ENCODE results near the gene BRINP2.

The BRINP2 gene

GRCh38 chr1:177223359-177223758 lies 52.6 kb downstream of the BRINP2 start:
- no peak overlapping the region for H3K4me3 ChIP-seq (ENCODE audit: low read length)
- TF ChIP-seq ZNF274 (IDR thresholded peaks at IDR 0.05; ENCODE audit: low read depth, low read length) = no peak

DNA sequence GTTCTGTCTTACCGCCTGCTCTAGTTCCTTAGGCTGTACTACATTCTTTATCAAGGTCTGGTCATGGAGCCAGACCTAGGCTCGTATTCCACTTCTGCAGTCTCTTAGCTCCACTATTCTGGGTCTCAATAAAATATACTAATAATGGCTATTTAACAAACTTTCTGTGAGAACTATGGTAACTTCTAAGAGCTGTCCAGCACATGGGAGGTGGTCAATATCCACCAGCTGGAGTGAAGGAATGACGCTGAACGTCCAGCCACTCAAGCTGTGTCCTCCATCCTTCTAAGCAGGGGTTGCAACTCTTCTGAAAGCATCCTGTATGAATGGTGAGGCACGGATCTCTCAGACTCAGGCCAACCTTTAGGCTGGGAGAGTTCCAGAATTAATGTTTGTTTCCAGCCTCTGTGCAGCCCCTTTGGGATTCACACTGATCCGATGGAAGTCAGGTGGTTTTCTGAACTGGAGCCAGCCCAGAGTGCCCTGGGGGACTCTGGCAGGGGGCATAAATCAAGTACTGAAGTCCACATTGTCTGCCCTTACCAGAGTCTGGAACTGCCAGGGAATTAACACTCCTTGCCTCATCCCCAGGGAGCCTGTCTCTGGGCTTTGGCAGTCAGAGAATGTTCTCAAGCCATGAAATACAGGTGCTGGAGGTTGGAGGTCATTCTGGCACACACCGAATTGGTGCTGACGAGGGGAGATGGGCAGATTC lies 57.4 kb downstream of the BRINP2 start:
- no peak for TF ChIP-seq ZNF274 (IDR thresholded peaks at IDR 0.05; ENCODE audit: low read depth, low read length)
- H3K4me3 ChIP-seq (ENCODE audit: low read length) = no peak overlapping the region

DNA sequence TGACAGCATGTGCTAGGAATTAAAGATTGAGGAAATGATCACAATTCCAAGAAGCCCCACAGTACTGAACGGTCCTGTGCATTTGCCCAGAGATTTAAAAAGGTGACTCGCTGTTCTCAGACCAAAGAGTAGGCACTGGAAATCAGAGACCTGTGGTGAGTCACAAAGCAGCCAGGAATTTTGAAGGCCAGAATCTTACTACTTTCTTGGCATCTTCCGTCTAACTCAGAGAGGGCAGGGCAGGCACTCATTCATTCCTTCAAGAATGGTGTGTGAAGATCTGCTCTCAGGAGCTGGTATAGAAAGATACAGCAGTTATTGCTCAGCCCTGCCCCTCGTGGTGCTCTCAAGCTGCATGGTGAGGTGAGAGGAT lies 57.9 kb downstream of the BRINP2 start:
- TF ChIP-seq ZNF274 (IDR thresholded peaks at IDR 0.05; ENCODE audit: low read depth, low read length) = no peak
- no peak overlapping the region for H3K4me3 ChIP-seq (ENCODE audit: low read length)

- no peak overlapping the region for H3K4me3 ChIP-seq (ENCODE audit: low read length)
- no peak for TF ChIP-seq ZNF274 (IDR thresholded peaks at IDR 0.05; ENCODE audit: low read depth, low read length)
These were observed 59.0 kb downstream of the BRINP2 start for GRCh38 chr1:177229781-177230180.

DNA sequence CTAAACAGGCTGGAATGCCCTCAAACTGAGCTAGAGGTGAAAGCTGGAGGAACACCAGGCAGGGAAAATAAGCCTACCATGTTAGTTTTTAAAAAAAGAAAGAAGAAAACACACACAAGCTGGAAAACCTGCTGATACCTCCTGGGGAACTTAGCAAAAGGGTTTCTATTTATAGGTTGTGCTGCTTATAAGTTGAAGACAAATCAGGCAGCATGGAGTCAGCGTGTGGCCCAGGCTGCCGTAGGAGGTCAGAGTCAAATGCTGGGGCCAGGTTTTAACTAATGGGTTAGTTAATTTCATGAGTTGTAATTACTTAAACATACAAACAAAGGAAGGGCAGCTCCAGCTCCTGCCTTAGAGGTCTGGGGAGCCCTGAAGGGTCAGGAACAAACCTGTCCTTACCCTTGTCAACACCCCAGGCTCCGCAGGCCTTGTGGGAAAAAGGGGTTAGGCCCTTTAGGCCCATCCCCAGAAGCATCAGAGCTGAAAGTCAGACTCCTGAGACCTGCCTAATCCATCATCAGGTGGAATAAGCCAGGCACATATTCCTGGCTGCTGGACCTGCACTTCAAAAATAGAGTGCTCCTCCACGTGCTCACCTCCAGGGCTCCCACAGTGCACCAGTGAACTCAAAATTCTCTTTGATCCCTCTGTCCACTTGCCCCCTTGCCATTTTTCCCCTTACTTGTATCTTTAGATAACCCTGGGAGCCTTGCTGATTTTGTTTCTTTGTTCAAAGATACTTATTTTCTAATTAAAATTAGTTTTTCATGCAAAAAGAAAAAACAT lies 59.7 kb downstream of the BRINP2 start:
- H3K4me3 ChIP-seq (ENCODE audit: low read length) = no peak overlapping the region
- TF ChIP-seq ZNF274 (IDR thresholded peaks at IDR 0.05; ENCODE audit: low read depth, low read length) = no peak

DNA sequence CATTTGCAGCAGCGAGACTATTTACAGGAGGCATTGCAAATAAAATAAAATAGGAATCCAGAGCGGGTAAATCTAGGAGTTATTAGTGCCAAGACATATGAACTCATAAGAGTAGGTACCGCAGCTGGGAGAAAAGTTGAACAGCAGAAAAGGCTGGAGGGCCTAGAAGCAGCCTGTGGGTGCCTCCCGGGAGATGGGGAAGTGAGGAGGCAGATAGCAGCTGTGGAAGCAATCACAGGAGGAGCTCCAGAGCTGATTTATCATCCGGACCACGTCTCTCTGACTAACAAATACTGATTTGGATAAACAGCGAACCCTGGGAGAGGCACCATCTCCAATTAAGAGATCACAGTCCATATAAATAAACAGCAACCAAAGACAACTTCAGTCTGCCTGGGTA lies 64.6 kb downstream of the BRINP2 start:
- no peak overlapping the region for H3K4me3 ChIP-seq (ENCODE audit: low read length)
- TF ChIP-seq ZNF274 (IDR thresholded peaks at IDR 0.05; ENCODE audit: low read depth, low read length) = no peak

- TF ChIP-seq ZNF274 (IDR thresholded peaks at IDR 0.05; ENCODE audit: low read depth, low read length) = no peak
- no peak overlapping the region for H3K4me3 ChIP-seq (ENCODE audit: low read length)
These were observed 66.2 kb downstream of the BRINP2 start for GRCh38 chr1:177236962-177237361.

- TF ChIP-seq ZNF274 (IDR thresholded peaks at IDR 0.05; ENCODE audit: low read depth, low read length) = no peak
- H3K4me3 ChIP-seq (ENCODE audit: low read length) = no peak overlapping the region
These were observed 68.2 kb downstream of the BRINP2 start for GRCh38 chr1:177238967-177239366.

GRCh38 chr1:177239792-177240191 lies 69.0 kb downstream of the BRINP2 start:
- no peak for TF ChIP-seq ZNF274 (IDR thresholded peaks at IDR 0.05; ENCODE audit: low read depth, low read length)
- H3K4me3 ChIP-seq (ENCODE audit: low read length) = no peak overlapping the region

GRCh38 chr1:177243773-177244172 lies 73.0 kb downstream of the BRINP2 start:
- TF ChIP-seq ZNF274 (IDR thresholded peaks at IDR 0.05; ENCODE audit: low read depth, low read length) = no peak
- H3K4me3 ChIP-seq (ENCODE audit: low read length) = no peak overlapping the region

DNA sequence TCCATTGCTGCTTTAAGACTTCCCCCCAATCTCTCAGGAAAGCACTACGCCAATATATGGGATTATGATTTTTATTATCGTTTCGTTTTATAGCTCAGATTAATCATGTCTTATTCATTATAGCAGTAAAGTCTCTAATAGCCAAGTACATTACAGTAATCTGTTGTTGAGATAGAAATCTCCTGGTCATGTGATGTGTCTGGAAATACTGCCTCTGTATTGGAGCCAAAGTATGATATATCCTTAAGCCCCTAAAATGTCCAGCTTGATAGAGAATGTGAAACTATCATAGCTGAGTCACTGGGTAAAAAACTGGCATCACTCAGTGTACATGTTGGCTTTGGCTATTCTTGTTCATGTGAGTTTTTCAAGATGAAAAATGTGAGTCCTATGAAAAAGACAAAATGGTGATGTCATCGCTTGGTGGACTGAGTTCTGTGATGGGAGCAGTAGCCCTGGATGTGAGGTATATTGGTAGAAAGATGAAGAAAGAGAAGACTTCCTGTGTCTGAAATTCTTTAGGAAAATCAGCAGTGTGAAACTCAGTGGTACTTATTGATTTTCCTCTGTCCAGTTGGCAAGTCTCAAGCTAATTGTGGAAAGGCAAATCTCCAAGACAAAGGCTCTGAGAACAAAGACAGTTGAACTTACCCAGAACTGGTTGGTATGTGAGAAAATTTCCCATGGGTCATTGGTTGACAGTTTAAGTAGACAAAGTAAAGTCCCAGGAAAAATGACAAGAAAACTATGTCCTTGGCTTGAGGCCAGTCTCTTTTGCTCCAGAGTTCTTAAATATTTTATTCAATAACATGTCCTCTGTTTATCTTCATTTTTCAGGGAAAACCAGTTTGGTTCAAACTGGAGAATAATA lies 76.2 kb downstream of the BRINP2 start:
- H3K4me3 ChIP-seq (ENCODE audit: low read length) = no peak overlapping the region
- TF ChIP-seq ZNF274 (IDR thresholded peaks at IDR 0.05; ENCODE audit: low read depth, low read length) = no peak

- no peak overlapping the region for H3K4me3 ChIP-seq (ENCODE audit: low read length)
- TF ChIP-seq ZNF274 (IDR thresholded peaks at IDR 0.05; ENCODE audit: low read depth, low read length) = no peak
These were observed 76.9 kb downstream of the BRINP2 start for GRCh38 chr1:177247623-177248176.

GRCh38 chr1:177248258-177248657 lies 77.5 kb downstream of the BRINP2 start:
- no peak for TF ChIP-seq ZNF274 (IDR thresholded peaks at IDR 0.05; ENCODE audit: low read depth, low read length)
- H3K4me3 ChIP-seq (ENCODE audit: low read length) = no peak overlapping the region

DNA sequence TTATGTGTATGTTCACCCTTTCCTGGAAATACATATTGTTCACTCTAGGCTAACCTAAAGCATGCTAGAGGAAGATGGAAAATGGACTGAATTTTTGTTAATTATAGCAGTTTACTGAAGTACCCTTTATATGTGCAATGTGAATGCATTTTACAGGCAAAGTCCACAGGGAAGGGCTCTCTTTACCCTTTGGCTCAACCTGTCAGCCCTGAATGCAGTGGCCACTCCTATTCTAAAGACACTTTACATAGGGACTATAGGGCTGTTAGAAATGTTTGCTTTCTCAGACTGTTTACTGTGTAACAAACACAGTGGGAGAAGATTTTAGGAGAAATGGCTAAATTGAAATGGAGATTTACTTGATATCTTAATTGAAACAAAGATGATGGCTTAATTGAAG lies 78.5 kb downstream of the BRINP2 start:
- no peak for TF ChIP-seq ZNF274 (IDR thresholded peaks at IDR 0.05; ENCODE audit: low read depth, low read length)
- no peak overlapping the region for H3K4me3 ChIP-seq (ENCODE audit: low read length)
